COR-L47 (cell line): ENCODE data around the gene ATRNL1.

Experiments used
- DNase-seq: peaks from one replicate; lab custom pipeline; 2025; lab: John Stamatoyannopoulos, UW

The ATRNL1 gene

DNA sequence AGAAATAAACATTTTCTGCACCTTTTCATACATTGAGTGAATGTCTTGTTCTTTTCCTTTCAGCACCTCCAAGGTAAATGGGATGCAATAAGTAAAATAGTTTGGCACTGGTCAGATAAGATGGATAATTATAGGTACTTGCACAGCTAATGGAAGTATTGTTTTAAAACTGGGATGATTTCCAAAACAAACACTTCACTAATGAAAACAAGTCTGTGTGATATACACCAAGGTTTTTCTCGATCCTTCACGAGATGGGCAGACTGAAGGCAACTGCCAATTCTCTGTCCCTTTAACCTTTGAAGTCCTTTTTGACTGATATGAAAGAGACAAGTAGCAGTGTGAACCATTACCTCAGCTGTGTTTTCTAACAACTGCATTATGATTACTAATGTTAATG is 756.0 kb downstream of the ATRNL1 start:
- DNase-seq: no peak

DNA sequence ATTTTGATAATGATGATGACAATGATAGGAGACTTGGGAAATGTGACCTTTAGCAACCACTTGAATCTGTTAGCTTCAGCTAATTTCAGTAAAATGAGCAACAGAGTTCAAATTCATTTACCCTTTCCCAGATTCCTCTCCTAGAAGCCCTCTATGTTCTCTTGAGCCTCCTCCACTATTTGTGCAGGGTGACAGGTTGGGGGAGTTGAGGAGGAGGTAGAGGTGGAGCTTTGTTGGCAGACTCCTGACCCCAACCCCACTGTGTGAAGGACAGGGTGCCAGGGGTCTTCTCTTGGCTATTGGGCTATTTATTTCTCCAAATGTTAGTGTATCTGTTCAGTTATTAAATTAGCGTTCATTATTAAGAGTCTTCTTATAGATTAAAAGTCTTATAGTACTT is 757.5 kb downstream of the ATRNL1 start:
- DNase-seq: no peak

DNA sequence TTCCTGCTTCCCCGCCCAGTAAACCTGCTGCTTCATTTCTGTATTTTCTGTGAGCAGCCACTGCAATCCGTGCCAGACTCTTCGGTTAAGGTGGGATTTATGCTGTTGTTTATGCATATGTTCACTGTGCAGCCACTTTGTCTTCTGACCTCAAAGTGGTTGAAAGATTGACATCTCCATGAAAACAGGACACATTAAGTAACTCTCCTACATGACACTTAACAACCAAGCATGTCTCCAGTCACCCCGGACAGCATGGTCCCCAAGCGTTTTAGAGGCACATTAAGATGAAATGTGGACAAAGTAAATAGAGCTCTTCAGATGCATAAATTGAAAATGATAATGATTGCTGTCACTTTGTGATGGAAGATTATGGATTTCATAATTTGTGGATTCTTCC is 758.5 kb downstream of the ATRNL1 start:
- no peak for DNase-seq

DNA sequence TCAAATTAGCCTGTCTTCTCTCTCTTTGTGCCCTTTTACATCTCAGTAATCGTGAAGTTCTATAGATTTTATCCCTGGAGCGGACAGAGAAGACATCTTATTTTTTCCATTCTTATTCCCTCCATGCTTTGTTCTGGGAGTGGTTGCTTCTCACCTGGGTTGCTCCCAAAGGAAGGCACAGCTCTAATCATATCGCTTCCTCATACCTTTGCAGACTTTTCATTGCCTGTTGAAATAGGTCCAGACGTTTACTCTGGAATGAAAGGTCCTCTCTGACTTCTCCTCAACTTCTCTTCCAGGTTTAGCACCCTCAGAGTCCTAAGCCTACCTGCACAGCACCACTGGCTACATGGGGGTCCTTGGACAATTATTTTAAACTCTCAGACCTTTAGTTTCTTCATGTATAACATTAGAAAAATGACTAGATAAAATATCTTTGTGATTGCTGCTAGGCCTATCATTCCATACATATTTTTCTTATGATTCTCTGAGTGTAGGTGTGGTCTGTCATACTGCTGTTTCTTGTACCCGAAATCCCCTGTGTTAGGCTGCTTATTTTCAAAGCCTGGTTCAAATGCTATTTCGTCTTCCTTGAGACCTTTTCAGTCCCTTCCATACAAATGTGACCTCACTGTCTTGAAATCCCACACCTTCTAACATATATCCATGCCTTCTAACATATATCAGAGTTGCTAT is 761.7 kb downstream of the ATRNL1 start:
- DNase-seq: no peak

DNA sequence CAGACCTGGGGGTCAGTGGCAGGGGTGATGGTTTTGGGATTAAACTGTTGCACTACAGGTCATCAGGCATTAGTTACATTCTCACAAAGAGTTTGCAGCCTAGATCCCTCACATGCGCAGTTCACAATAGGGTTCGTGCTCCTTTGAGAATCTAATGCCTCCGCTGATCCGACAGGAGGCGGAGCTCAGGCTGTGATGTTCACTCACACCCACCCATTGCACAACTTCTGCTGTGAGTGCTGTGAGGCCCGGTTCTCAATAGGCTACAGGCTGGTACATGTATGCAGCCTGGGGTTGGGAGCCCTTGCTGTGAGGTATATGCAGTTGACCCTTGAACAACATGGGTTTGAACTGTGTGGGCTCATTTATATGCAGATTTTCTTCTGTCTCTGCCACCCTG is 763.4 kb downstream of the ATRNL1 start:
- no peak for DNase-seq

DNA sequence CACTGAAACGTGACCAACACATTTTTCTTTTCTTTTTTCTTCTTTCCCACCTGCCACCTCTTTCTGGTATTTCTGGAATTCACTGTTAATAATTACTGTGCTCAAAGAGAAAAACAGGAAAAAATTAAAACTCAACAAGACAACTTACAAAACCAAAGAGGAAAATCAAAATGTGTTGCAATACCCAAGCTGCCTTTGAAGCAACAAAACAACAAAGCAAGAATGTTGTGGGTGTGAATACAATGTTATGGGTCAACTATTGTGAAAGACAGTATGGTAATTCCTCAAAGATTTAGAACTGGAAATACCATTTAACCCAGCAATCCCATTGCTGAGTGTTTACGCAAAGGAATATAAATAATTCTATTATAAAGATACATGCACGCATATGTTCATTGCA is 764.7 kb downstream of the ATRNL1 start:
- DNase-seq: no peak

DNA sequence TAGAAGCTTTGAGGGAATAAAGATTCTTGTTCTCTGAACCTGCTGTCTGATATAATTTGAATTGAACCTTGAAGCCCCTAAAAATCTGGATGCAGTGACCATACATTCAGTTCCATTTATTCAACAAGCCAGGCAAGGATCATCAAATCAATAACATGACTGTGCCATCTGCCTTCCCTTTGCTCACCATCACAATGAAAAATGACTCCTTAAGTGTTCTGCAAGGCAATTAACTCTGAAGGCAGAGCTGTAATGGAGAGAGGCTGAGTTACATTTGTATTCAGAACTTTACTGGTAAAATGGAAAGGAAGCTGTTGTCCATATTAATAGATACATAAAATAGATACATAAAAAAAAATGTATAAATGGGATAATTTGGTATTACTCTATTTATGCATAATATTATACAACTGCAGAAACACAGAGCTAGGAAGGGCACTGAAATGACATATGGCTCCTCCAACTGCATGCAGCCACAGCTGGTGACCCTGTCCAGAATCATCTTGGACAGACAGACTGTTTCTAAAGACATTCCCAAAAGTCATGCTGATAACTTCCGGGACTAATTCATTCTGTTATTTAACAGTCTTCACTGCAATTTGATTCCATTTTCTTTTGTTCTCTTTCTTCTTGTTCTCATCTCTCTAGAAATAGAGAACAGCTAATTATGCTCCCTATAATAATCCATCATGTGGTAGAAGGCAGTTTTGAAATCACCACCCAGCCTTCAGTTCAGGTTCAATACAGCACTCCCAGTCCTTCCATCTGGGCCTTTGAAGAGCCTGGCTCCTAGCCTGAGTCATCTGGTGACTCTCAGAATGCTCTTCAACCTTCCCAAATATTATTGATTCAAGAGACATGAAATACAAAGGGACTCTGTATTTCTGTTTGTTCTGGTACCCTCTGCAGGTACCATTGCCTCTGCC is 767.3 kb downstream of the ATRNL1 start:
- no peak for DNase-seq

DNA sequence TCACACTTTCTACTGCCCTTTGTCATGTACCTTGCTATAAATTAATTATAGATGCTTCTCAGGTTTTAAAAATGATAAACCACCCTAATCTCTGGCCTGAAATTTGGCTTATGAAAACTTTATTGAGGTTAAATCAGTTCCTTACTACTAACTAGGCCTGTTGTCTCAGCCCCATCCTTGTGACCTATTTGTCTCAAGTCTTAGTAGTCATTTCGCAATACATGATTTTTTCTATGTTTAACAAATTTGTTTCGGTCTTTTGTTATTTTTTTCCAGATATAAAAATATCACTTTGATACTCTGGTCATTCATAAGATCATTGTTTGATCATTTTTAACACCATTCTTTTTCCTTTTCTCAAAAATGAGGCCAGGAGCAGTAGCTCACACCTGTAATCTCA is 768.3 kb downstream of the ATRNL1 start:
- no peak for DNase-seq

DNA sequence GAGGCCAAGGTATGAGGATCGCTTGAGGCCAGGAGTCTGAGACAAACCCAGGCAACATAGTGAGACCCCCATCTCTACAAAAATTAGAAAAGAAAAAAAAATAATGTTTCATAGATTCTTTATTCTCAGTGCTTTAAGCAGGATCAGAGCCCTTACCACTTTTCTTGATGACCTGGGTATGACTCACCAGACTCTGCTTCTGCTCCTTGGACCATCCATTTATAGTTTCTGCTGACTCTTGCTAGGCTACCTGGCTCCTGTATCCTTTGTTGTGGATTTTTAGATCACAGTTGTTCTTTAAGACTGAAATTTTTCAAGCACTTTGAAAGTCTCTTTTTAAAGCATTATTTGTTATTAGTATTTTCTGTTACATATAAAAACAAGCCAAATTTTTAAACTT is 768.7 kb downstream of the ATRNL1 start:
- no peak for DNase-seq

DNA sequence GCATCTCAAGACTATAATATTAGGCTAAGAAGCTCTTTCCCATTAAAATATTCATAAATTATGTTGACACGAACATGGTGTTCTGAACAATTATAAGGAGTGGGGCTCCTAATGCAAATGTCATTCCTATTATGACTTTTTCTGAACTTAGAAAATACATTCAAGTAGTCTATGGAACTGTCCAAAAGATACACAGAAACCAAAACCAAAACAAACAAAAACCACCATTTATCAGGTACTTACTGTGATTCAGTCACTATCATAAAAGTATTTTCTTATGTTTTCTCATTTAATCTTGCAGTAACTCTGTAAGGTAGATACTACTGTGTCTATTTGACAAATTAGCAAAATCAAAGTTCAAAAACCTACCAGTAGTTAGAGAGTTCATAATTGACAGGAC is 773.0 kb downstream of the ATRNL1 start:
- no peak for DNase-seq

DNA sequence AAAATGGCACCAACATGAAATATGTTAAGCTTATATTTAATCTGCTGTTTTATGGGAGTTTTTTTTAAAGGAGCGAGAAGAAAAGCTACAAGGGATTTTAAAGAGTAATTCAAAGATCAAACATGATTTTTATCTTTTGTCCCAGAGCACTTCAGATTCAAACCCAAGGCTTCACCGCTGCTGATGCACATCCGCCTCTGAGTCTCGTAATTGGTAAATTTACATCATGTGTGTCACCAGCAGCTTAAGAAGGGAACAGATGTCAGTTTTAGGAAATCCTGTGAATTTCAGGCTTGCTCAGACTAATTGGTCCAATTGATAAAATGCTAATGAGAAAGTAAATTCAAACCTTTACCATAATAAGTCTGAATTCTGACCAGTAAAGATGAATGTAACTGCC is 773.5 kb downstream of the ATRNL1 start:
- no peak for DNase-seq

DNA sequence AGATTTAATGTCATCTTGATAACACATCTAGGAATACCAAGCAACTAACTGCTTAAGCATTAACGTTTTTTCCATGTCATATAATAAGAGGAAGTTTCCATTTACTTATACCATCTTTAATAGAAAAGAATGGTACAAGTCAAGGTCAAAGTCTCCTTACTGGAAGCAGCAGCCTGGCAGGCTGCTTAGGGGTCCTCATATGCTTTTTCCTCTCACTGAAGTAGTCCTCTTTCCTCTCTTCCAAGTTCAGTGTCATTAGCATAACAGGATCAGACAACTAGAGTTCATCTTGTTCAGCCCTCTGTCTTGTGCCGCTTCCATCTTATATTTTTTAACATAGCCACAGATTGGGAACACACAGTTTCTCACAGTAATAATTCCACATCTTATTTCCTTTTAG is 774.1 kb downstream of the ATRNL1 start:
- DNase-seq: no peak

DNA sequence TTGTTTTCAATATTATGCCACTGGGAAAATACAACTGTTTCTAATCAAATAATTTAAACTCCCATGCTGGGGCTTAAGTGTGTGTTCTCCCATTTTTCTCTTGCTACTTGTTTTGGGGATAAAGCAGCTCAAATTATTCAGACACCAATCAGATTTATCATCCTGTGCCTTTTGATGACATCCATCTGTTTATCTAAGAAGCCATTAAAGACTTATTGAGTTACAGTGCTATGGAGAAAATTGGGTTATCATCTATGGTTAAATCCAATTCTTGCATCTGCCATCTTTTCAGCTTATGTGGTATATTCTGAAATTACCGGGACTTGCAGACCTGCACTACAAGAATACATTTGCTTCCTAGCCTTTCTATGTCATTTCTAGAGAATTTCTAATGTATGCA is 778.7 kb downstream of the ATRNL1 start:
- DNase-seq: no peak

DNA sequence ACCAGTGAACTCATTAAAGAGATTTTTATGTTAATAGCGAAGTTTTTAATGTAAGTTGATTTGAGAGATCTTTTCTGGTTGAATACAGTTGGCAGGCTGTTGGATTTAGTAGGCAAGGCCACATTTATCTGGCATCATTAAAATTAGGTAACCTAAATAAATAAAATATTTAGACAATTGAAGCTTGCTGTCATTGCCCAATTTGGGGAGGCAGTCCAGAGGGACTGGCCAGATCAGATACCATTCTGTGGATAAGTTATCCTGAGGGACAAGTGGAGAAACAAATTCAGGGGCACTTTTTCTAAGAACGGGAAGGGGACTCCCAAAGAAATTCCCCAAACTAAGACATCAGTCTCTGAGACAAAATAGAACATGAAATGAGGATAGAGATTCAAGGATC is 782.0 kb downstream of the ATRNL1 start:
- DNase-seq: no peak

DNA sequence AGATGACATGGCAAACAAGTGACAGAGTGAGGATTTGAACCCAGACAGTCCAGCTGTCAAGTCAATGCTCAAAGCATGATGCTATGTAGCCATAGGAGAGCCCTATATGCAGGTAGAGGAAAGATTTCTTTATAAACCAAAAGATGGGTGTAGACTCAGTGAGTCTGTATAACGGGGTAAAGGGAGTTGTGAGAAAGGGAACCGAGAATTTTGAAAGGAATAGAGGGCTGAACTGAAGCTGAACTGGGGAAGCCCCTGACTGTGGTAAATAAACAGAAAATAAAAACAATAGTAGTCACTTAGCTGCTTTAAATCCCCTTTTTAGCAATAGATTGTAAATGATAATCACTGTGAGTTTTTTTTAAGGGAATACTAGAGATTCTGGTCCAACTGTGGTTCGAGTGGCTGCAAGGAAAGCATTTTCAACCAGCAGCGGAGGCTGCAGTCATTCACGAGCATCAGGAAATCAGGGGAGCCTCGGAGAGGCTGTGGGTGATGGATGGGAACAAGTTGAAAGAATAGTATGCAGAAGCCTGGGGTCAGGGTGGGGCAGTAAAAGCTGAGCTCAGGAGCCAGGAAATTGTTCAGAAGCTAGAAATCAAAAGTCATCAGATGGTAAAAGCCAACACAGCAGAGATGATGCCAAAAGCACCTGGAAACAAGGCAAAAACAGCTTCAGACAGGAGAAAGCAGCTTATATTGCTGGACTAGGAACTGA is 786.4 kb downstream of the ATRNL1 start:
- DNase-seq: no peak

DNA sequence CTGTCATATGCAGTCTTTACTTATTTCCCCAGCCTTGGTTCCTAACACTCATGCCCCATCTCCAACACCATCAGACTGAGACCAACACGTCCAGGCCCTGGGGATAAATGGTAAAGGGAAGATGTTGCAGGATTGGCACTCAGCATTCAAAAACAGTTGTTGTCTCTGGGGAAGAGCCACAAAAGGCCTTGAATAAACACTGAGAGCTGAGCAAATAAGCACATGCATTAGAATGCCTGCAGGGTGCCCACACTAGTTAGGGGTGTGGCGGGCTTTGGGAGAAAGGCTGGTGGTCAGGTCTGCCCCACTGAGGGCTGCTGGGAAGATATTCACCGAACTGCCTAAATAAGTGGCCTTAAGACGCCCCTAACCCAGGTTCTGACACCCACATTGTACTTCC is 788.9 kb downstream of the ATRNL1 start:
- DNase-seq: peak; percentile 10

DNA sequence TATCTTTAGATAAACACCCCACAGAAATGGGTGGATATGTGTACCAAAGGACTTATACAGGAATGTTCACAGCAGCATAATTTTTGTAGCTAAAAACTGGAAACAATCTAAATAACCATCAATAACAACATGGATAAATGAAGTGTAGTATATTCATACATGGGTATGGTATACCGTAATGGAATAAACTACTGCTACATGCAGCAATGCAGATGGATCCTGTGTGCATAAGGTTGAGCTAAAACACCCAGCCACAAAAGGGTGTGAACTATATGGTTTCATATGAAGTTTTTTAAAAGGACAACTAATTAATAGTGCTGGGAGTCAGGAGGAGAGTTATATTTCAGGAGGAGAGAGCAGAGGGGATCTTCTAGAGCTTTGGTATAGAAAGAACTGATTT is 790.2 kb downstream of the ATRNL1 start:
- DNase-seq: no peak

DNA sequence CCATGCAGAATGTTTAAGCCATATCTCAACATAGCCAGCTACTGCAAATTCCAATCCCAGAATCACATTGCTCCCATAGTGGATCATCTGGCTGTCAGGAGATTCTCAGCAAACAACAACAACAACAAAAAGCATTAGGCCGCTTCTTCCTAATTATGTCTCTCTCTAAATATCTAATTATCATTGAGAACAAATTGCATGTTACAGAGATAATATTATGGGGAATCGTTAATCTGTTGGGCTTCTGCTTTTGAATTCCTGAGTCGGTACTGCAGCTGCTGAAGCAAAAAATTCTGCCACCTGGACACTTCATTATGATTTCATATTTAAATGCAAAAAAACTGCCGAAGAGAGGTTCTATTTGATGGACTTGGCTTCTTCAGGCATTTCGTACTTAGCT is 791.2 kb downstream of the ATRNL1 start:
- DNase-seq: no peak

DNA sequence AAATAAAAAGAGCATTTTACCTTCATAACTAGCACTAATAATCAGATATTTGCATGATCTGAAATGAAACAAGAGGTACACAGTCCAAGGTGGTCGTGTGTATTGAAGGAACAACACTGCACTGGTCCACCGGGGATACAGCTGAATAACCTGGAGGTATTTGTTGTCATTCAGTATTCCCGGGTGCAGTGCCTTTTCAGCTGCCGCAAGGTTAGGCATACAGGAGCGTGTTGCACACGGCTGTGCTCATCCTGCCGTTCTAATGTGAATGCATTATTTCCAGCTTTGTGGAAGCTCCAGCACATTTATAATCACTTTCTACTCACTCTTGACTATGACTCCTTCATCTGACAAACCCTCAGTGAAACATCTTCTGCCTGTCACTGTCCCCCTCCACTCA is 802.0 kb downstream of the ATRNL1 start:
- no peak for DNase-seq

DNA sequence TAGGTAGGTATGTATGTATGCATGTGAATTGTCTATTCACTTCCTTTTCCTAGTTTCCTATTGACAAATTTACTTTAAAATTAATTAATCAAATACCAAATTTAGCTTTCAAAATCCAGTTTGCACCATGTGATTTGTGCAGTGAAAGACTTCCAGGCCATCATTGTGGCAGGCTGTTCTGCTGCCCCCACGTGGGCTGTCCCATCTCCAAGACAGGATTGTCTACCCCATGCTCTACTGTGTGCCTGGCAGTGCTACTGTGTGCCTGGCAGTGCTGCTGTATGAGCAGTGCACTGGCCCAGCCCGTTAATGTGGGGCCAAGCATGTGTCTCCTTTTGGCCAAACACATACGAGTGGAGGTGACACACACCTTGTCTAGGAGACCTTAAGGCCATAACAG is 805.1 kb downstream of the ATRNL1 start:
- DNase-seq: no peak

DNA sequence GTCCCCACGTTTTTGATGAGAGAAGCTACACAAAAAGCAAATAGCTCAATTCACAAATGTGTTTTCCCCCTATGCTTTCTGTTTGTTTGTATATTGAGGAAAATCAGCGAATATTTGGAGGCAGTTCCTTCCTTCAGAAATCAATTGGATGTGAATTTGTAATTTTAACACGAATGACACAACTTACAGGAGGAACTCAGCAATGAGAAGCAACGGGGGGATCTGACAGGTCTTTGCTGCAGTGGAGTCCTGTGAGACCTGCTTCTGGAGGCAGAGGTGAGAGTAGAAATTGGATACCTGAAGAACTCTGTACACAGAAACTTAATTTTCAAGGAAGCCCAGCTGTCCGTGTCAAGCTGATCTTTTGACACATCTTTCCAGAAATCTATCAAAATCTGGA is 809.4 kb downstream of the ATRNL1 start:
- DNase-seq: no peak

DNA sequence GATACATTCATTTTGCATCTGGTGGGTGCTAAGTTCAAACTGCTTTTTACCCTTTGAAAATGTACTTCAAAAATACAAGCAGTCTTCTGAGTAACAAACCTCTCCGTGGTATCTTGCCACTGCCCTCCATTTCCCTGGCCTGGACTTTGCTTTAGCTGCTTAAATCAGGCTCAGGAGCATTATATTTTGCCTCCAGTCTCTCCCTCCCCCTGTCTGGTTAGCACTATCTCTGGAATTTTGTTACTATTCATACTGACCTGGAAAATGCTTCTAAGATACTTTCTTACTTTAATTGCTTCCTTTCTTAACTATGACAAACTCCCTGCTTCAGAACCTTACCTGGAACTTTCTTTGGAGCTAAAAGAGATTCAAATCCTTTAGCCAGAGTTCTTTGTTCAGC is 810.0 kb downstream of the ATRNL1 start:
- DNase-seq: no peak

DNA sequence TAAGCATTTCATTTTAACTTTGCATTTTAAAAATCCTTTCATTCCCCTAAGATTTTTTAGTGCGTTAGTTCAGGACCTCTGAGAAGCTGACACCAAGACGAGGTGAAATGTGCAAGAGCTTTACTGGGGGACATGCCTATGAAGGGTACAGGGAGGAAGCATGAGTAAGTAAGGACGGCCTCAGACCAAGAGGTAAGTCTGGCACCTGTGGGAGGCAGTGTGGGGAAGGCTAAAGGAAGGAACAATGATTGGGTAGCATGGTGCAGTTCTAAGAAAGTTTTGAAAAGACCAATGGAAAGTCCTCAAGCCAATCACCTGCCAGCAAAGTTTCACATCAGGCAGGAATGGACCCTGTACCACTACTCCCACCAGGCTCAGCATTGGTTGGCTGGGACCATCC is 810.7 kb downstream of the ATRNL1 start:
- no peak for DNase-seq
